Dermis lymphatic vessel endothelial cell (primary cell): ENCODE measurements around the gene CCR1. TPM values are rescaled to one million over a fixed set of nuclear protein-coding genes. Genes with fewer than 3 reads are reported as not detected.

ENCODE experiments used
- total RNA-seq: library from RNA; depleted of rRNA; stranded (reverse); fragments of >200 nt; gene quantifications from 2 replicates; pipeline ENCODE4 v1.2.1, GENCODE V29; 2014

The CCR1 gene
- total RNA-seq: not detected in 2 replicates

GRCh38 chr3:46208167-46208704 lies at the start of gene CCR1:
Gene CCR1, minus strand, starts transcription at chr3:46208313. Its CDS starts 4,000 bp downstream, at chr3:46204313.

GRCh38 chr3:46242120-46242519 lies 34.0 kb upstream of the CCR1 start, which contains the start of gene CCR3:
Gene CCR3, plus strand, starts transcription at chr3:46242460. Its CDS starts 22,699 bp downstream, at chr3:46265159.

Other genes starting within 250 kb of the CCR1 start
- gene FYCO1, start 212.5 kb downstream of the CCR1 start, total RNA-seq: 11.0 and 11.3 TPM in 2 replicates
- not detected in 2 replicates for gene XCR1, start 180.8 kb downstream of the CCR1 start, total RNA-seq
- not detected in 2 replicates for gene CCR3, start 34.1 kb upstream of the CCR1 start, total RNA-seq
- not detected in 2 replicates for gene CCR2, start 145.8 kb upstream of the CCR1 start, total RNA-seq
- gene CCR5, start 162.6 kb upstream of the CCR1 start, total RNA-seq: 0.09 TPM in 1 of 2 replicates, not detected in the other
- gene CCRL2, start 198.9 kb upstream of the CCR1 start, total RNA-seq: 0.22 and 0.26 TPM in 2 replicates